ENCODE data around the gene MYO16.

GRCh38 chr13:109146912-109147647 is 517.7 kb downstream of the MYO16 start:
- no peak for TF ChIP-seq CTCF (IDR thresholded peaks at IDR 0.05)
- no peak for TF ChIP-seq ZFX (IDR thresholded peaks at IDR 0.05; ENCODE audit: borderline replicate concordance)
